Stimulated activated CD4-positive, alpha-beta T cell treated with anti-CD3 and anti-CD28 coated beads, Interleukin-2, amount 100 ng/mL, for 48 hours (primary cell): ENCODE measurements around the gene TTC33.
"Not testable (repeated sequence)": the region's sequence is repeated elsewhere in the genome, so short reads cannot be mapped to it uniquely, and the experiment has no call there.

Experiments
- DNase-seq, 2 donors: peaks; one replicate each; pipeline ENCODE4 v3.0.0-alpha.2; 2020

TTC33 gene

GRCh38 chr5:40714001-40714400, 41.8 kb downstream of the TTC33 start:
- DNase-seq, result no peak

DNA sequence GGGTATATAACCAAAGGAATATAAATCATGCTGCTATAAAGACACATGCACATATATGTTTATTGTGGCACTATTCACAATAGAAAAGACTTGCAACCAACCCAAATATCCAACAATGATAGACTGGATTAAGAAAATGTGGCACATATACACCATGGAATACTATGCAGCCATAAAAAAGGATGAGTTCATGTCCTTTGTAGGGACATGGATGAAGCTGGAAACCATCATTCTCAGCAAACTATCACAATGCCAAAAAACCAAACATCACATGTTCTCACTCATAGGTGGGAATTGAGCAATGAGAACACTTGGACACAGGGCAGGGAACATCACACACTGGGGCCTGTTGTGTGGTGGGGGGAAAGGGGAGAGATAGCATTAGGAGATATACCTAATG, 45.2 kb downstream of the TTC33 start:
- not testable (repeated sequence) for DNase-seq

DNA sequence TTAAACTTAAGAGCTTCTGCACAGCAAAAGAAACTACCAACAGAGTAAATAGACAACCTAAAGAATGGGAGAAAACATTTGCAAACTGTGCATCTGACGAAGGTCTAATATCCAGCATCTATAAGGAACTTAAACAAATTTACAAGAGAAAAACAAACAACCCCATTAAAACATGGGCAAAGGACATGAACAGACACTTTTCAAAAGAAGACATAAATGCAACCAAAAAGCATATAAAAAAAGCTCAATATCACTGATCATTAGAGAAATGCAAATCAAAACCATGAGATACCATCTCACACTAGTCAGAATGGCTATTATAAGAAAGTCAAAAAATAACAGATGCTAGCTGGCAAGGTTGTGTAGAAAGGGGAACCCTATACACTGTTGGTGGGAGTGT, 50.3 kb downstream of the TTC33 start:
- not testable (repeated sequence) for DNase-seq

GRCh38 chr5:40702027-40702426, 53.7 kb downstream of the TTC33 start:
- DNase-seq, result not testable (repeated sequence)

DNA sequence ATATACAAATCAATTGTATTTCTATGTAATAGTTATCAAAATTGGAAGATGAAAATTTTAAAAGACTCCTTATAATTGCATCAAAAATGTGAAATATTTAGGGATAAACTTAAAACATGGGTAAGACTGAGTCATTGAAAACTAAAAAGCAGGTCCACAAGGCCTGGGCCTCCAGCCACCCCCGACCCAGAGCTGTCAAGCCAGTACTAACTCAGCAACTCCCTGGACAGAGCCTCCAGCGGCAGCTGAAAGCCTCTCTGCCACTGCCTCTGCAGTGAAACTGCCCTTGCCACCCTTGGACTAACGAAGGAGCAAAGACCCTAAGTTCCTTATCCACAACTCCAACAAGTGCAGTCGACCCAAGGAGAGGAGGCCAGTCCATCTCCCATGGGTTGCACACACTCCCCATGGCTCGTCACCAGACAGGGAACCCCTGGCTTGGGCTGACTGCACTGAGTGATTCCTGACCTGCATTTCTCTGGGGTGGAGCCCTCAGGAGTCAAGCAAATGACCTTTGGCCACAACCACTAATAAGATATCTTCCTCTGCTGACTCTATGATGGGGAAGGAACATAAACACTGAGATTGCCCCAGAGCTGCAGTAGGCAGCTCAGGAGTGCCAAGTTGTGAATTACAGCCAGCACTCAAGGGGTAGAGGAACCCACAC, 55.5 kb downstream of the TTC33 start:
- no peak for DNase-seq

GRCh38 chr5:40694433-40694832, 61.3 kb downstream of the TTC33 start:
- no peak for DNase-seq

GRCh38 chr5:40691894-40692293, 63.9 kb downstream of the TTC33 start:
- DNase-seq, result no peak

- DNase-seq, result no peak
These were observed 65.5 kb downstream of the TTC33 start for GRCh38 chr5:40690267-40690666.

GRCh38 chr5:40689438-40689837, 66.3 kb downstream of the TTC33 start:
- DNase-seq, result no peak

- no peak for DNase-seq
These were observed 66.8 kb downstream of the TTC33 start for GRCh38 chr5:40688996-40689395.

DNA sequence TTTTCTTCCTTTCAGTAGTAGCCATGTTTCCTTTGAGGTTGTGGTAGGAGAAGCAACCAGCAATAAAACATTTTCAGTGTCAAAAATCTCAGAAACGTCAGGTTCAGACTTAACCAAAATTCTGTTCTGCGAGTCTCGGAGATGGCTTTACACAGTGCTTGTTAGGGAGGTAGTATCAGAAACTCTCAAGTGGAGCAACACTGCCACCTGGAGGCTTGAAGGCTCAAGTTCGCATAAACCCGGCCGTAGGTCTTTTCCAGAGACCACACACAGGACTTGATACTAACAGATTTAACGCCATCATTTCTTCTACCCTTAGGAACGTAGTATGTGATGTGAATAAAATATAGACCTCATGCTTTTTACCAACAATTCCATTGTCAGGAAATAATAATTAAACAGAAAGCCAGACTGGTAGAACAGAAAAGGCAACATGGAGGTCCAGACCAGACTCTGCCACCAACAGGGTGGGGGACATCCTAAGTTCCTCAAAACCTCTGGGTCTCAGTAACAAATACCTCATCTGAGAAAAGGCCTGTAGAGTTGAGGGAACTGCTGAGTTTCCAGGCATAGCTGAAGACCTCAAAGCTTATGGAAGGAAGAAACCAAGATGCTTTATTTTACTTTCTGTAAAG, 67.5 kb downstream of the TTC33 start:
- peak; percentile 84 for DNase-seq

DNA sequence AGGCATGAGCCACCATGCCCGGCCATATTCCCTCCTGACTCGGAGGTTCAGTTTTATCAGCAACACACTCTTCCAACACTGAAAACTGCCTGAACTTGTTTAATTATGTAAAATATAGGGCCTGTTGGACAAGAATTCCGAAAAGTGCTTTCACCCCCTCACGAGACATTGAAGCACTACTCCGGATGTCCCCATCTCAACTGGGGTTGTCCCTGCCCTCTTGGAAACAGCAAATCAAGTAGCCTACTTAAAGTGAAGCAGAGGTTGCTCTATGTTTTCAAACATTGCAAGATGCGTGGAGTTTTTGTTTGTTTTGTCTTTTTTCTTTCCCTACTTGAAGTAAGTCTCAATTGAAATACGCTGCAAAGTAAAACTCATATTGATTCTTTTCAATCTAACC, 68.4 kb downstream of the TTC33 start:
- no peak for DNase-seq

GRCh38 chr5:40685976-40686486, 69.7 kb downstream of the TTC33 start:
- DNase-seq, result no peak

DNA sequence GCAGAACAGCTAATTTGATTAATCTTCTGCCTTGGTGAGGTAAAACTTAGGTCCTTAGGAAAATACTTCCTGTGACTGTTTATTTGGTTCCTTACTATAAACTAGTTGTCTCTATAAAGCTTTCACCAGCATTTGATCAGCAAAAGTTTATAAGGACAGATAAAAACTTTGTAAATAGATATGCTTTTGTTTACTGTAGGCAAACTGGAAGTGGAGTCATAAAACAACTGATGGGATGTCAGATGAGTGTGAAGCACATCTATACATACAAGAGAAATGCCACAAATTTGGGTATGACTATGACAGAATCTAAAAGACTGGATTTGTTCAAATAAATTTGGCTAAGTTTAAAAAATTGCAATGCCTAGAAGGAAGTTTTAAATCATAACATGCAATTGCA, 70.6 kb downstream of the TTC33 start:
- DNase-seq, result no peak

GRCh38 chr5:40683305-40683704, 72.5 kb downstream of the TTC33 start:
- no peak for DNase-seq

DNA sequence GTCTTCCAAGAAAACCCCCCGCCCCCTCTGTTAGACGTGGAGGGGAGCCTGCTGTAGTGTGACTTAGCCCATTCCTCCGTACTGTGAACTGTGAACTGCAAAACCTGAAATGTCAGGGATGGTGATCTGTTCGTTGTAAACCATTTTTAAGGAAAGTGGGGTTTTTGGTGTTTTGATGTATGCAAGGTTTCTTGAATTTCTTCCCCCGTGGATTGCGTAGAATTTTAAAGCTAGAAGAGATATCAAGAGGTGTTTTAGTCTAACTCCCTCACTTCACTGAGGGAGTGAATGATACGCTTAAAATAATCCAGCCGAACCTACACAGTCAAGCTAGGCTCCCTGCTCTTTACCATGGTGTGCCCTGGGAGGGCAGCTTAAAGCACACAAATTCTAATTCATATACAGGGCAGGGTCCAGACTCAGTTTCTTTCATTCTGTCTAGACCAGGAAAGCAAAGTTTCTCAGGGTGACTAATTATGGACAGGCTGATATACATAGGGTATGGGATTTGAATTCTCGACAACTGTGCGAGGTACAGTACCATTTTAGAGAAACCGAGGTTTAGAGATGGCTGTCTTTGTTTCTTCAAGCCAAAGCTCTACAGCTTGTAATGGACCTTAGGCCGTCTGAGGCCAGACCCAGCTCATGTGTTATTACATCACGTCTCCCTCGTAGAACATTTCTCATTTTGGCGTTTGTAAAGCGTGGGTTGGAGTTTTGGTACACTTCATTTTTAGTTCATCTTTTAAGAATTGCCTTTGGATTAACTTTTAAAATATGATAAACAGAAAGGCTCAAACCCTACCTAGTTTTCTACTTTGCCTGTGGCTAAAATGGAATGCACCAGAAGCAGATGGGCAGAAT, 73.4 kb downstream of the TTC33 start:
- no peak for DNase-seq

- no peak for DNase-seq
These were observed 74.2 kb downstream of the TTC33 start for GRCh38 chr5:40681363-40682153.

DNA sequence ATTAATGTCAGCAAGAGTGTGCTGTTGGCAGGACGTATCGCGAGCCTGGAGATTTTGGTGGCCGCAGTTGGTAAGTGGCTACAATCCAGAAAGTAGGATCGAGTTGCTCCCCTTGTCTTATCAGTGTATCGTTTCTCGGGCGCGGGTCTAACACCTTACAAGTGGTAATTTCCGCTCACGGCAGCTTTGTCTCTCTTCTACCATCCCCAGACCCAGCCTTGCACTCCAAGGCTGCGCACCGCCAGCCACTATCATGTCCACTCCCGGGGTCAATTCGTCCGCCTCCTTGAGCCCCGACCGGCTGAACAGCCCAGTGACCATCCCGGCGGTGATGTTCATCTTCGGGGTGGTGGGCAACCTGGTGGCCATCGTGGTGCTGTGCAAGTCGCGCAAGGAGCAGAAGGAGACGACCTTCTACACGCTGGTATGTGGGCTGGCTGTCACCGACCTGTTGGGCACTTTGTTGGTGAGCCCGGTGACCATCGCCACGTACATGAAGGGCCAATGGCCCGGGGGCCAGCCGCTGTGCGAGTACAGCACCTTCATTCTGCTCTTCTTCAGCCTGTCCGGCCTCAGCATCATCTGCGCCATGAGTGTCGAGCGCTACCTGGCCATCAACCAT, 74.9 kb downstream of the TTC33 start:
- DNase-seq, result peak in 1 of 2 donors; percentile 37

GRCh38 chr5:40679913-40680681, 75.7 kb downstream of the TTC33 start, which contains the start of gene PTGER4:
TSS of gene PTGER4 (plus strand) at chr5:40679915. CDS start at chr5:40680994, 1,079 bp downstream.
- peak in 1 of 2 donors; percentile 24 for DNase-seq

DNA sequence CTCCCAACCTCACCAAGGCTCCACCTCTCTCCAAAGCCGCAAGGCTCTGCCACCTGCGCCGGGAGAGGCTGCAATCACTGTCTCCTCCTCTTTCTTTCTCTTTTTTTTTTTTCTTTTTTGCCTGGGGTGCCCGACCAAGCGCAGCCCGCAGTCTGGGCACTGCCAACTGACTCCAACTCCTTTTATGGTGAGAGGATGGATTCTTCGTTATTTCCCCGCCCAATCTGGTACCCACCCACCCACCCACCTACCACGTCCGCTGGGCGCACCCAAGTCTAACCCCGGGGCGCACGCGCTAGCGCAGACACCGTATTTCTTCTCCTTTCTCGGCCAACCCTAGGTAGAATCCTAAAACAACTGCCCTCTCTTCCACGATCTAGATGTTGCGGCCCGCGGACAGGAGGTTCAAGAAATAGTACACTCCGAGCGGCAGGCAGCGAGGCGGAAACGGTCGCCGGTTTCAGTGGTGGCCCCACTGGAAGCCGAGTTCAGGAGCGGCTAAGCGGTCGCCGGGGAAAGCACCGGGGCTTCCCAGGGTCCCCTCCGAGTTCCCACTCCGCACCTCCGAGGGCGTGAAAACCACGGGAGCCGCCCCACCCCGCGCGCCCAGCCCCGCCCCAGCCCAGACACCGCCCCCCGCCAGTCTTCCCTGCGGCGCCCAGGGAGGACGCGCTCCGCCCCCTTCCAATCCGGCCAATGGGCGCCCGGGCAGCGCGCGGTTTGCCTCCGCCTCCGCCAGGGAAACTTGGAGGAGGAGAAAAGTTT, 76.4 kb downstream of the TTC33 start:
- peak; percentile 91 to 92 for DNase-seq
